H1 (cell line): Measurements from ENCODE around the gene THBS1. TPM values are rescaled to one million over a fixed set of nuclear protein-coding genes. Genes with fewer than 3 reads are reported as not detected.

Experiments
- BRCA1 ChIP-seq: IDR thresholded peaks from 2 replicates; pipeline ENCODE4 v1.6.1; 2012; ENCODE audit warnings: low read depth, low read length, improper control_type of control experiment
- CBX8 ChIP-seq: fragments of 300-800, 300-1000 bp; sonication (generic); IDR thresholded peaks from 2 replicates; pipeline ENCODE4 v1.7.1; 2016; ENCODE audit warnings: low read depth, low read length, borderline replicate concordance
- CHD2 ChIP-seq: IDR thresholded peaks from 2 replicates; pipeline ENCODE4 v1.6.1; 2012; ENCODE audit warnings: low read length, improper control_type of control experiment
- CREB1 ChIP-seq: IDR thresholded peaks from 2 replicates; pipeline ENCODE4 v1.6.1; 2012; ENCODE audit warnings: inconsistent platforms
- EP300 ChIP-seq, 2 experiments: IDR thresholded peaks; 1 replicate in 1 of 2; 2 replicates in 1 of 2; pipeline ENCODE4 v1.6.1; 2011 to 2012; ENCODE audit warnings: low read depth in 2 of 2, low read length in 2 of 2, mild to moderate bottlenecking in 2 of 2, borderline replicate concordance in 1 of 2, inconsistent platforms in 1 of 2, moderate library complexity in 1 of 2
- GTF2F1 ChIP-seq: IDR thresholded peaks from 2 replicates; pipeline ENCODE4 v1.6.1; 2012; ENCODE audit warnings: low read depth, low read length, improper control_type of control experiment, borderline replicate concordance
- KDM1A ChIP-seq: fragments of 200-600, 300-600 bp; sonication (generic); IDR thresholded peaks from 2 replicates; pipeline ENCODE4 v1.7.1; 2016; ENCODE audit warnings: mild to moderate bottlenecking, low read length, borderline replicate concordance
- MAX ChIP-seq: IDR thresholded peaks from 2 replicates; pipeline ENCODE4 v1.6.1; 2012; ENCODE audit warnings: inconsistent platforms
- PHF8 ChIP-seq: fragments of 200-600 bp; sonication (generic); conservative IDR thresholded peaks from 2 replicates; pipeline ENCODE4 v1.7.1; 2012; ENCODE audit warnings: low read depth, mild to moderate bottlenecking, inconsistent platforms, low read length, moderate library complexity
- POU5F1 ChIP-seq: IDR thresholded peaks from 2 replicates; pipeline ENCODE4 v1.6.1; 2011; ENCODE audit warnings: low read depth, mild to moderate bottlenecking, low read length, moderate library complexity
- RAD21 ChIP-seq, 2 experiments: IDR thresholded peaks in 1 of 2; conservative IDR thresholded peaks in 1 of 2; 2 replicates each; pipeline ENCODE4 v1.6.1; 2011; ENCODE audit warnings: low read depth in 2 of 2, low read length in 2 of 2, improper control_type of control experiment in 1 of 2, inconsistent platforms in 1 of 2, mild to moderate bottlenecking in 1 of 2, moderate library complexity in 1 of 2
- SAP30 ChIP-seq: fragments of 300-600 bp; sonication (generic); IDR thresholded peaks from 2 replicates; pipeline ENCODE4 v1.7.1; 2012; ENCODE audit warnings: low read length, moderate library complexity, mild to moderate bottlenecking, inconsistent platforms; ENCODE audit not compliant: insufficient read depth, insufficient replicate concordance
- SIN3A ChIP-seq, 2 experiments: IDR thresholded peaks in 1 of 2; conservative IDR thresholded peaks in 1 of 2; 2 replicates each; pipeline ENCODE4 v1.6.1; 2011 to 2012; ENCODE audit warnings: low read length in 2 of 2, improper control_type of control experiment in 1 of 2, low read depth in 1 of 2, mild to moderate bottlenecking in 1 of 2
- SP1 ChIP-seq: IDR thresholded peaks from 2 replicates; pipeline ENCODE4 v1.6.1; 2011; ENCODE audit warnings: low read depth, low read length
- SRF ChIP-seq: IDR thresholded peaks from 2 replicates; pipeline ENCODE4 v1.6.1; 2011; ENCODE audit warnings: mild to moderate bottlenecking, low read depth, low read length, moderate library complexity
- TBP ChIP-seq: IDR thresholded peaks from 2 replicates; pipeline ENCODE4 v1.6.1; 2011; ENCODE audit warnings: low read depth, low read length, improper control_type of control experiment
- TEAD4 ChIP-seq: IDR thresholded peaks from 2 replicates; pipeline ENCODE4 v1.6.1; 2012; ENCODE audit warnings: low read depth, low read length, inconsistent platforms, mixed read lengths
- USF2 ChIP-seq: IDR thresholded peaks from 2 replicates; pipeline ENCODE4 v1.6.1; 2011; ENCODE audit warnings: low read length, improper control_type of control experiment
- ZNF274 ChIP-seq: IDR thresholded peaks from 2 replicates; pipeline ENCODE4 v1.7.0; 2012; ENCODE audit warnings: low read length, borderline replicate concordance; ENCODE audit errors: extremely low read depth
- polyA plus RNA-seq, 7 experiments: library from polyadenylated mRNA; depleted of rRNA in 3 of 7; stranded (reverse) in 5 of 7; unstranded in 2 of 7; fragments of >200 nt in 5 of 7; fragments of 200-250 nt in 2 of 7; gene quantifications; 1 replicate in 5 of 7; 2 replicates in 1 of 7; 4 replicates in 1 of 7; pipeline versions ENCODE4 v1.2.1 to v1.2.3, GENCODE V29; 2011 to 2013; ENCODE audit warnings: missing spikeins in 2 of 7, mixed read lengths in 2 of 7
- total RNA-seq: library from RNA; stranded (reverse); fragmentation: NEBNext Ultra II Directional; extraction: Animal tissue kit (Norgen Biotek cat#: 25700); gene quantifications from 2 replicates; pipeline ENCODE4 v1.2.1, GENCODE V29; 2021
- TF ChIP-seq, protein P1 (sequence below), 3 experiments: IDR thresholded peaks; 1 replicate in 2 of 3; 2 replicates in 1 of 3; pipeline versions ENCODE4 v1.5.1 to v1.6.1; 2011; ENCODE audit warnings: low read length in 3 of 3, mild to moderate bottlenecking in 3 of 3, inconsistent platforms in 2 of 3, low read depth in 1 of 3, moderate library complexity in 1 of 3; ENCODE audit not compliant: insufficient read depth in 1 of 3; ENCODE audit errors: control extremely low read depth in 1 of 3

The THBS1 gene
- total and polyA plus RNA-seq, 2 of the 8 experiments (the other 6 are each of a cell fraction or from before 2014, with no cell fraction given): 10.3 to 63.3 TPM

- TF ChIP-seq SRF (no peak), TBP (peak; percentile 29; the same call in 1 of the 2 replicates), SP1 (no peak), BRCA1 (no peak), EP300 (IDR thresholded peaks at IDR 0.05; ENCODE audit: borderline replicate concordance in 1 of 2, low read depth in 2 of 2, low read length in 2 of 2) (no peak), POU5F1 (no peak), USF2 (0 out of 2 replicates have a peak, but pooled peaks have one; percentile 1), SIN3A (conservative IDR thresholded peaks at IDR 0.05 in 1 of 2, IDR thresholded peaks at IDR 0.05 in 1 of 2; ENCODE audit: low read depth in 1 of 2, low read length in 2 of 2) (no peak; a peak in 1 of 4 replicates), SAP30 (no peak), MAX (0 out of 2 replicates have a peak, but pooled peaks have one; percentile 25), CBX8 (no peak), GTF2F1 (no peak), TEAD4 (peak; percentile 74; the same call in 1 of the 2 replicates), CHD2 (no peak), ZNF274 (no peak), RAD21 (IDR thresholded peaks at IDR 0.05 in 1 of 2, conservative IDR thresholded peaks at IDR 0.05 in 1 of 2; ENCODE audit: low read depth in 2 of 2, low read length in 2 of 2) (peak; percentile 33 to 40), PHF8 (no peak), CREB1 (no peak), KDM1A (no peak)
- TF ChIP-seq, protein P1, sequence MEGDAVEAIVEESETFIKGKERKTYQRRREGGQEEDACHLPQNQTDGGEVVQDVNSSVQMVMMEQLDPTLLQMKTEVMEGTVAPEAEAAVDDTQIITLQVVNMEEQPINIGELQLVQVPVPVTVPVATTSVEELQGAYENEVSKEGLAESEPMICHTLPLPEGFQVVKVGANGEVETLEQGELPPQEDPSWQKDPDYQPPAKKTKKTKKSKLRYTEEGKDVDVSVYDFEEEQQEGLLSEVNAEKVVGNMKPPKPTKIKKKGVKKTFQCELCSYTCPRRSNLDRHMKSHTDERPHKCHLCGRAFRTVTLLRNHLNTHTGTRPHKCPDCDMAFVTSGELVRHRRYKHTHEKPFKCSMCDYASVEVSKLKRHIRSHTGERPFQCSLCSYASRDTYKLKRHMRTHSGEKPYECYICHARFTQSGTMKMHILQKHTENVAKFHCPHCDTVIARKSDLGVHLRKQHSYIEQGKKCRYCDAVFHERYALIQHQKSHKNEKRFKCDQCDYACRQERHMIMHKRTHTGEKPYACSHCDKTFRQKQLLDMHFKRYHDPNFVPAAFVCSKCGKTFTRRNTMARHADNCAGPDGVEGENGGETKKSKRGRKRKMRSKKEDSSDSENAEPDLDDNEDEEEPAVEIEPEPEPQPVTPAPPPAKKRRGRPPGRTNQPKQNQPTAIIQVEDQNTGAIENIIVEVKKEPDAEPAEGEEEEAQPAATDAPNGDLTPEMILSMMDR (IDR thresholded peaks at IDR 0.05; ENCODE audit: control extremely low read depth in 1 of 3, insufficient read depth in 1 of 3, low read depth in 1 of 3, low read length in 3 of 3): peak; percentile 17 to 50 (median 30); a peak in 3 of 4 replicates
Observed at GRCh38 chr15:39581793-39582285, 960 bp downstream of the THBS1 start (continued).
